NCI-H1930 (cell line): ENCODE data around the gene SFI1.
"Not testable (repeated sequence)": the region's sequence is repeated elsewhere in the genome, so short reads cannot be mapped to it uniquely, and the experiment has no call there.

Experiments
- DNase-seq, 2 experiments: peaks; one replicate each; lab custom pipeline; 2025; lab: John Stamatoyannopoulos, UW

The SFI1 gene

GRCh38 chr22:31496007-31496734 is at the start of gene SFI1:
SFI1 (plus strand) TSS chr22:31496536; CDS start chr22:31508285, 11,749 bp downstream.
- DNase-seq: peak; percentile 89 to 94

GRCh38 chr22:31446767-31447166 is 49.6 kb upstream of the SFI1 start:
- no peak for DNase-seq

GRCh38 chr22:31447337-31447736 is 49.0 kb upstream of the SFI1 start:
- no peak for DNase-seq

GRCh38 chr22:31448382-31448781 is 48.0 kb upstream of the SFI1 start:
- DNase-seq: no peak

GRCh38 chr22:31449506-31449905 is 46.8 kb upstream of the SFI1 start:
- DNase-seq: no peak

- no peak for DNase-seq
Observed at GRCh38 chr22:31451709-31452571, 44.4 kb upstream of the SFI1 start.

- no peak for DNase-seq
Observed at GRCh38 chr22:31461699-31462098, 34.6 kb upstream of the SFI1 start.

- no peak for DNase-seq
Observed at GRCh38 chr22:31465307-31465706, 31.0 kb upstream of the SFI1 start.

GRCh38 chr22:31474743-31475142 is 21.6 kb upstream of the SFI1 start:
- no peak for DNase-seq

GRCh38 chr22:31475800-31476199 is 20.5 kb upstream of the SFI1 start:
- no peak for DNase-seq

- DNase-seq: no peak
Observed at GRCh38 chr22:31477329-31477728, 19.0 kb upstream of the SFI1 start.

- DNase-seq: no peak
Observed at GRCh38 chr22:31481129-31481528, 15.2 kb upstream of the SFI1 start.

- DNase-seq: not testable (repeated sequence)
Observed at GRCh38 chr22:31482470-31482869, 13.9 kb upstream of the SFI1 start.

GRCh38 chr22:31486369-31486768 is 10.0 kb upstream of the SFI1 start:
- DNase-seq: not testable (repeated sequence)

GRCh38 chr22:31486951-31487350 is 9.4 kb upstream of the SFI1 start:
- no peak for DNase-seq

GRCh38 chr22:31488346-31488883 is 7.9 kb upstream of the SFI1 start:
- no peak for DNase-seq

- peak in 1 of 2 experiments; percentile 6 for DNase-seq
Observed at GRCh38 chr22:31488988-31489617, 7.2 kb upstream of the SFI1 start.

GRCh38 chr22:31489632-31490495 is 6.5 kb upstream of the SFI1 start, which contains the start of gene EIF4ENIF1:
EIF4ENIF1 (minus strand) TSS chr22:31489842; CDS start chr22:31488718, 1,124 bp downstream.
- DNase-seq: peak; percentile 63 to 77

- DNase-seq: no peak
Observed at GRCh38 chr22:31490496-31490925, 5.8 kb upstream of the SFI1 start.

GRCh38 chr22:31491218-31491962 is 4.9 kb upstream of the SFI1 start:
- no peak for DNase-seq
